IMR-90 (cell line): ENCODE measurements around the gene ABO. TPM values are rescaled to one million over a fixed set of nuclear protein-coding genes. Genes with fewer than 3 reads are reported as not detected.

Source experiments
- ATAC-seq: fragments of 200-7000 bp; cut with Tn5 transposase; 2 replicates; pipeline ENCODE4 v1.9.1; 2020; ENCODE audit warnings: low read depth, mild to moderate bottlenecking, moderate library complexity
- BruUV-seq: library from RNA; stranded (reverse); fragments of 400-500 nt; replicated peaks from 2 replicates; lab custom pipeline; 2021; lab: Mats Ljungman, UMichigan
- CTCF ChIA-PET: fragments of 300-600 bp; formaldehyde crosslinking; extraction: SDS; loops from one replicate; lab custom pipeline; 2021; ENCODE audit warnings: antibody characterized with exemption; lab: Yijun Ruan, JAX
- POLR2A ChIA-PET: fragments of 300-600 bp; sonication (Branson Sonifier 250); formaldehyde crosslinking; loops from one replicate; lab custom pipeline; 2022; ENCODE audit warnings: antibody characterized with exemption; ENCODE audit not compliant: unreplicated experiment; lab: Charles Lee
- DNase-seq: peaks from one replicate; pipeline ENCODE4 v3.0.0; 2013
- H2AFZ ChIP-seq: replicated peaks from 2 replicates; pipeline ENCODE3; 2013; ENCODE audit warnings: low read length, mild to moderate bottlenecking; ENCODE audit not compliant: poor library complexity
- H2AK5ac ChIP-seq: 2 replicates; pipeline ENCODE4 v1.6.1; 2013; ENCODE audit warnings: low read depth, low read length, inconsistent platforms
- H2AK9ac ChIP-seq: replicated peaks from 2 replicates; pipeline ENCODE3; 2013; ENCODE audit warnings: mild to moderate bottlenecking, low read depth, low read length, moderate library complexity; ENCODE audit not compliant: poor library complexity
- H2BK120ac ChIP-seq: 2 replicates; pipeline ENCODE4 v1.6.1; 2013; ENCODE audit warnings: low read depth, low read length, inconsistent platforms
- H2BK15ac ChIP-seq: 3 replicates; pipeline ENCODE4 v1.6.1; 2013; ENCODE audit warnings: low read depth, low read length, inconsistent platforms
- H2BK20ac ChIP-seq: 2 replicates; pipeline ENCODE4 v1.6.1; 2013; ENCODE audit warnings: low read depth, mild to moderate bottlenecking, inconsistent platforms, low read length, moderate library complexity
- H2BK5ac ChIP-seq: 2 replicates; pipeline ENCODE4 v1.6.1; 2013; ENCODE audit warnings: mild to moderate bottlenecking, low read depth, low read length, inconsistent platforms; ENCODE audit not compliant: poor library complexity, severe bottlenecking
- H3K14ac ChIP-seq: replicated peaks from 2 replicates; pipeline ENCODE4 v1.6.1; 2013; ENCODE audit warnings: low read depth, low read length, inconsistent platforms
- H3K18ac ChIP-seq: 2 replicates; pipeline ENCODE4 v1.6.1; 2013; ENCODE audit warnings: low read depth, low read length, control low read depth
- H3K23ac ChIP-seq: 2 replicates; pipeline ENCODE4 v1.6.1; 2013; ENCODE audit warnings: low read depth, low read length, inconsistent platforms
- H3K27ac ChIP-seq: 2 replicates; pipeline ENCODE4 v1.5.1; 2013; ENCODE audit warnings: mild to moderate bottlenecking, control low read depth, low read length; ENCODE audit not compliant: insufficient read depth
- H3K27me3 ChIP-seq: 2 replicates; pipeline ENCODE4 v1.6.1; 2013; ENCODE audit warnings: low read length; ENCODE audit not compliant: control insufficient read depth, insufficient read depth
- H3K36me3 ChIP-seq: 2 replicates; pipeline ENCODE4 v1.6.1; 2013; ENCODE audit warnings: low read length, mixed read lengths; ENCODE audit not compliant: control insufficient read depth, insufficient read depth
- H3K4ac ChIP-seq: 2 replicates; pipeline ENCODE4 v1.6.1; 2013; ENCODE audit warnings: low read depth, low read length, inconsistent platforms
- H3K4me1 ChIP-seq: 2 replicates; pipeline ENCODE4 v1.6.1; 2013; ENCODE audit warnings: low read length, mixed read lengths; ENCODE audit not compliant: control insufficient read depth, insufficient read depth
- H3K4me2 ChIP-seq: 2 replicates; pipeline ENCODE4 v1.6.1; 2013; ENCODE audit warnings: low read depth, mild to moderate bottlenecking, control low read depth, low read length, moderate library complexity
- H3K4me3 ChIP-seq: 2 replicates; pipeline ENCODE4 v1.5.1; 2013; ENCODE audit warnings: low read depth, mild to moderate bottlenecking, control low read depth, low read length, moderate library complexity; ENCODE audit not compliant: insufficient read depth
- H3K56ac ChIP-seq: 2 replicates; pipeline ENCODE4 v1.6.1; 2013; ENCODE audit warnings: low read length, inconsistent platforms; ENCODE audit not compliant: insufficient read depth; ENCODE audit errors: extremely low read depth
- H3K79me1 ChIP-seq, 2 experiments: 2 replicates each; pipeline ENCODE4 v1.6.1; 2013; ENCODE audit warnings: low read length in 2 of 2, inconsistent platforms in 1 of 2, low read depth in 1 of 2
- H3K9ac ChIP-seq: 2 replicates; pipeline ENCODE4 v1.6.1; 2013; ENCODE audit warnings: low read depth, low read length, control low read depth
- H3K9me1 ChIP-seq: 2 replicates; pipeline ENCODE4 v1.6.1; 2013; ENCODE audit warnings: low read length, inconsistent platforms; ENCODE audit not compliant: insufficient read depth
- H3K9me3 ChIP-seq: 2 replicates; pipeline ENCODE4 v1.6.1; 2013; ENCODE audit warnings: low read length; ENCODE audit not compliant: control insufficient read depth, insufficient read depth
- H4K20me1 ChIP-seq: 2 replicates; pipeline ENCODE4 v1.6.1; 2013; ENCODE audit warnings: low read length, inconsistent platforms; ENCODE audit not compliant: insufficient read depth
- H4K5ac ChIP-seq: 2 replicates; pipeline ENCODE4 v1.6.1; 2013; ENCODE audit warnings: mild to moderate bottlenecking, low read depth, low read length, control low read depth
- H4K8ac ChIP-seq, 2 experiments: 2 replicates each; pipeline ENCODE4 v1.6.1; 2013; ENCODE audit warnings: low read depth in 2 of 2, low read length in 2 of 2, control low read depth in 1 of 2, inconsistent platforms in 1 of 2
- H4K91ac ChIP-seq: 2 replicates; pipeline ENCODE4 v1.6.1; 2013; ENCODE audit warnings: low read depth, low read length, inconsistent platforms; ENCODE audit not compliant: insufficient read depth
- CEBPB ChIP-seq: IDR thresholded peaks from 2 replicates; pipeline ENCODE4 v1.6.1; 2012; ENCODE audit warnings: low read depth, low read length, improper control_type of control experiment
- CHD1 ChIP-seq: IDR thresholded peaks from 2 replicates; pipeline ENCODE4 v1.6.1; 2012; ENCODE audit warnings: low read depth, low read length, improper control_type of control experiment
- FOS ChIP-seq: fragments of 150-350 bp; IDR thresholded peaks from 2 replicates; pipeline ENCODE4 v1.6.1; 2016; ENCODE audit warnings: low read depth, low read length
- RCOR1 ChIP-seq: IDR thresholded peaks from 2 replicates; pipeline ENCODE4 v1.6.1; 2012; ENCODE audit warnings: mild to moderate bottlenecking, low read length, improper control_type of control experiment; ENCODE audit not compliant: insufficient replicate concordance
- WGBS, 2 experiments: methylation state at CpG; one replicate each; pipeline versions ENCODE4 v1.1.5 to v1.1.7; 2013; ENCODE audit warnings: missing lambda C conversion rate in 2 of 2; ENCODE audit not compliant: insufficient read length in 1 of 2; ENCODE audit errors: extremely low coverage in 2 of 2; 5-methylcytosine and 5-hydroxymethylcytosine counted together
- dilution Hi-C: fragments of 300-500 bp; cut with HindIII; formaldehyde crosslinking; loops from one replicate; pipeline ENCODE4 v1.14.3; 2018; ENCODE audit warnings: low sequenced_read_pairs; ENCODE audit not compliant: unreplicated experiment
- in situ Hi-C: fragments of 300-500 bp; cut with MboI; formaldehyde crosslinking; loops from 3 replicates; pipeline ENCODE4 v1.14.3; 2019; ENCODE audit warnings: low sequenced_read_pairs, inconsistent platforms, mixed read lengths
- intact Hi-C: fragments of 100-400 bp; cut with micrococcal nuclease; formaldehyde crosslinking; loops from 2 replicates; pipeline ENCODE4 v1.10.0; 2022
- polyA plus RNA-seq, 3 experiments: library from polyadenylated mRNA; depleted of rRNA; stranded (reverse); fragments of >200 nt; gene quantifications; 2 replicates each; pipeline ENCODE4 v1.2.3, GENCODE V29; 2012; ENCODE audit warnings: low replicate concordance in 1 of 3
- total RNA-seq: library from RNA; depleted of rRNA; stranded (reverse); fragments of >200 nt; gene quantifications from 2 replicates; pipeline ENCODE4 v1.2.3, GENCODE V29; 2012
- TF ChIP-seq, protein P1 (sequence below): conservative IDR thresholded peaks from 2 replicates; pipeline ENCODE4 v1.5.1; 2012; ENCODE audit warnings: mild to moderate bottlenecking, low read depth, low read length, improper control_type of control experiment

Gene ABO
- total and polyA plus RNA-seq, 2 of the 4 experiments (the other 2 are of a cell fraction), result not detected

- Histone ChIP-seq H3K4me1 (no peaks in the 10 kb centered on the region), H4K20me1 (no peaks in the 10 kb centered on the region), H2AK5ac (no peak overlapping the region), H4K8ac (no peak overlapping the region), H3K9ac (no peak overlapping the region), H4K5ac (no peak overlapping the region), H3K14ac (no peak overlapping the region), H2BK120ac (no peak overlapping the region), H3K23ac (no peak overlapping the region), H3K4me2 (no peak overlapping the region), H3K4me3 (no peak overlapping the region), H3K9me3 (peaks cover 2% of the 10 kb centered on the region; the same call in 1 of the 2 replicates), H2AK9ac (no peak overlapping the region), H3K18ac (no peak overlapping the region), H3K4ac (no peak overlapping the region), H4K91ac (no peak overlapping the region), H3K56ac (no peak overlapping the region), H2BK5ac (no peak overlapping the region), H3K79me1 (no peaks in the 10 kb centered on the region), H2BK20ac (no peak overlapping the region), H3K36me3 (no peaks in the 10 kb centered on the region), H3K27ac (no peak overlapping the region), H3K27me3 (peaks cover 12% of the 10 kb centered on the region), H2AFZ (no peak overlapping the region), H3K9me1 (no peaks in the 10 kb centered on the region), H2BK15ac (no peak overlapping the region)
- ChIA-PET POLR2A (no interaction called here), CTCF (no interaction called here)
- no TSS peak for BruUV-seq
- dilution Hi-C loops, result no loop called here
- in situ Hi-C loops, result no loop called here
- DNase-seq (no peak), ATAC-seq (no peak)
- TF ChIP-seq CHD1 (no peak), RCOR1 (no peak), FOS (no peak), CEBPB (no peak)
- TF ChIP-seq, protein P1, sequence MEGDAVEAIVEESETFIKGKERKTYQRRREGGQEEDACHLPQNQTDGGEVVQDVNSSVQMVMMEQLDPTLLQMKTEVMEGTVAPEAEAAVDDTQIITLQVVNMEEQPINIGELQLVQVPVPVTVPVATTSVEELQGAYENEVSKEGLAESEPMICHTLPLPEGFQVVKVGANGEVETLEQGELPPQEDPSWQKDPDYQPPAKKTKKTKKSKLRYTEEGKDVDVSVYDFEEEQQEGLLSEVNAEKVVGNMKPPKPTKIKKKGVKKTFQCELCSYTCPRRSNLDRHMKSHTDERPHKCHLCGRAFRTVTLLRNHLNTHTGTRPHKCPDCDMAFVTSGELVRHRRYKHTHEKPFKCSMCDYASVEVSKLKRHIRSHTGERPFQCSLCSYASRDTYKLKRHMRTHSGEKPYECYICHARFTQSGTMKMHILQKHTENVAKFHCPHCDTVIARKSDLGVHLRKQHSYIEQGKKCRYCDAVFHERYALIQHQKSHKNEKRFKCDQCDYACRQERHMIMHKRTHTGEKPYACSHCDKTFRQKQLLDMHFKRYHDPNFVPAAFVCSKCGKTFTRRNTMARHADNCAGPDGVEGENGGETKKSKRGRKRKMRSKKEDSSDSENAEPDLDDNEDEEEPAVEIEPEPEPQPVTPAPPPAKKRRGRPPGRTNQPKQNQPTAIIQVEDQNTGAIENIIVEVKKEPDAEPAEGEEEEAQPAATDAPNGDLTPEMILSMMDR, result no peak
- WGBS, 2 experiments, result 76% methylated on average over 2 of the region's 6 CpGs; no CpG with 5 or more reads in 1 of the 2 experiments
- intact Hi-C loops, result no loop called here
Measured at GRCh38 chr9:133285252-133285775, 10.3 kb upstream of the ABO start.
